ENCODE data around the gene SLC9A9.

SLC9A9 gene

GRCh38 chr3:143216709-143217182 is 631.5 kb downstream of the SLC9A9 start:
- DNase-seq (ENCODE audit: low spot score), result no peak

Measured in cerebellar cortex (tissue), 1 donor.